ENCODE data around the gene ZNF579. TPM values are rescaled to one million over a fixed set of nuclear protein-coding genes. Genes with fewer than 3 reads are reported as not detected.

Gene ZNF579
- total and polyA plus RNA-seq, 9 of the 15 experiments (the other 6 are each of a cell fraction or from before 2014, with no cell fraction given) = 0.06 to 15.9 (median 1.6) TPM

DNA sequence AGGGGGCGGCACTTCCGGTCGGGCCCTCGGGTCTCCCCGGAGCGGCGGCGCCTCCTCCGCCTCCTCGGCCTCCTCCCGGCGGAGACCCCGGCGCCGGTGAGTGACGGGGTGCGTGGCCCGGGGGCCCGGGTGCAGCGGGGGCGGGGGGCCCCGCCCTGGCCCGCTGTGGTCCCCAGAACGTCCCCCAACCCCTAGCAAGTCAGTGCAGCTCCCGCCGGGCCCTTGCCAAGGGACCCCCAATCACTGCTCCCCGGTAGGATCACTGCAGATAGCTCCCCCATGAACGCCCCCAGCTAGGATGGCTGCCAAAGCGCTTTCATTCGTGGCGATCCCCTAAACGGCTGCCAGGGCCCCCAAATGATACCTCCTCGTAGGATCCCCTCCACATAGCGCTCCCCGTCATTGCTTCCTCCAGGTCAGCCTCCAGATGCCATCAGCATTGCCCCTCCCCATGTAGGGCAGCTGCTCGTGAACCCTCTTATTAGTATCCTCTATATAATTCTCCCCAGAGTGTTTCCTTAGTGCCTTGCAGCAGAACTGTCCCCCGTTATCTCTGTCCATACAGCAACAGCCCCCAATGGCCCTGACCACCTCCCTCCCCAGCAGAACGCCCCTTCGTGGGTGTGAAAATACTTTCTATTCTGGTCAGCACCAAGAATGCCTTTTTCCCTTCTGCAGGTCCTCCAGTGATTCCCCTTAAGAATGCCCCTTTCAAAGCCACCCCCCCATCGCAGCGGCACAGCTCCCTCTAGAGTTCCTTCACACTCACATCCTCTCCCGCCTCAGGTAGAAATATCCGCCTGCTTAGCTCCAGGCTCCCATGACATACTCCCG, 25.2 kb upstream of the ZNF579 start, which contains the start of gene ZNF865 (continued):
- TF ChIP-seq, protein P1, sequence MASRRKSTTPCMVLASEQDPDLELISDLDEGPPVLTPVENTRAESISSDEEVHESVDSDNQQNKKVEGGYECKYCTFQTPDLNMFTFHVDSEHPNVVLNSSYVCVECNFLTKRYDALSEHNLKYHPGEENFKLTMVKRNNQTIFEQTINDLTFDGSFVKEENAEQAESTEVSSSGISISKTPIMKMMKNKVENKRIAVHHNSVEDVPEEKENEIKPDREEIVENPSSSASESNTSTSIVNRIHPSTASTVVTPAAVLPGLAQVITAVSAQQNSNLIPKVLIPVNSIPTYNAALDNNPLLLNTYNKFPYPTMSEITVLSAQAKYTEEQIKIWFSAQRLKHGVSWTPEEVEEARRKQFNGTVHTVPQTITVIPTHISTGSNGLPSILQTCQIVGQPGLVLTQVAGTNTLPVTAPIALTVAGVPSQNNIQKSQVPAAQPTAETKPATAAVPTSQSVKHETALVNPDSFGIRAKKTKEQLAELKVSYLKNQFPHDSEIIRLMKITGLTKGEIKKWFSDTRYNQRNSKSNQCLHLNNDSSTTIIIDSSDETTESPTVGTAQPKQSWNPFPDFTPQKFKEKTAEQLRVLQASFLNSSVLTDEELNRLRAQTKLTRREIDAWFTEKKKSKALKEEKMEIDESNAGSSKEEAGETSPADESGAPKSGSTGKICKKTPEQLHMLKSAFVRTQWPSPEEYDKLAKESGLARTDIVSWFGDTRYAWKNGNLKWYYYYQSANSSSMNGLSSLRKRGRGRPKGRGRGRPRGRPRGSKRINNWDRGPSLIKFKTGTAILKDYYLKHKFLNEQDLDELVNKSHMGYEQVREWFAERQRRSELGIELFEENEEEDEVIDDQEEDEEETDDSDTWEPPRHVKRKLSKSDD (conservative IDR thresholded peaks at IDR 0.05; ENCODE audit: low read length) = no peak
- TF ChIP-seq, protein P2, sequence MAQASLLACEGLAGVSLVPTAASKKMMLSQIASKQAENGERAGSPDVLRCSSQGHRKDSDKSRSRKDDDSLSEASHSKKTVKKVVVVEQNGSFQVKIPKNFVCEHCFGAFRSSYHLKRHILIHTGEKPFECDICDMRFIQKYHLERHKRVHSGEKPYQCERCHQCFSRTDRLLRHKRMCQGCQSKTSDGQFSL (CRISPR knock-in tag; IDR thresholded peaks at IDR 0.05) = peak; percentile 100
- TF ChIP-seq, protein P2 (tag; IDR thresholded peaks at IDR 0.05) = peak in 1 of 2 experiments; percentile 99; a peak in 2 of 4 replicates
- no peak for TF ChIP-seq BDP1 (IDR thresholded peaks at IDR 0.05; ENCODE audit: insufficient read depth, insufficient read length)
- TF ChIP-seq, protein P3, sequence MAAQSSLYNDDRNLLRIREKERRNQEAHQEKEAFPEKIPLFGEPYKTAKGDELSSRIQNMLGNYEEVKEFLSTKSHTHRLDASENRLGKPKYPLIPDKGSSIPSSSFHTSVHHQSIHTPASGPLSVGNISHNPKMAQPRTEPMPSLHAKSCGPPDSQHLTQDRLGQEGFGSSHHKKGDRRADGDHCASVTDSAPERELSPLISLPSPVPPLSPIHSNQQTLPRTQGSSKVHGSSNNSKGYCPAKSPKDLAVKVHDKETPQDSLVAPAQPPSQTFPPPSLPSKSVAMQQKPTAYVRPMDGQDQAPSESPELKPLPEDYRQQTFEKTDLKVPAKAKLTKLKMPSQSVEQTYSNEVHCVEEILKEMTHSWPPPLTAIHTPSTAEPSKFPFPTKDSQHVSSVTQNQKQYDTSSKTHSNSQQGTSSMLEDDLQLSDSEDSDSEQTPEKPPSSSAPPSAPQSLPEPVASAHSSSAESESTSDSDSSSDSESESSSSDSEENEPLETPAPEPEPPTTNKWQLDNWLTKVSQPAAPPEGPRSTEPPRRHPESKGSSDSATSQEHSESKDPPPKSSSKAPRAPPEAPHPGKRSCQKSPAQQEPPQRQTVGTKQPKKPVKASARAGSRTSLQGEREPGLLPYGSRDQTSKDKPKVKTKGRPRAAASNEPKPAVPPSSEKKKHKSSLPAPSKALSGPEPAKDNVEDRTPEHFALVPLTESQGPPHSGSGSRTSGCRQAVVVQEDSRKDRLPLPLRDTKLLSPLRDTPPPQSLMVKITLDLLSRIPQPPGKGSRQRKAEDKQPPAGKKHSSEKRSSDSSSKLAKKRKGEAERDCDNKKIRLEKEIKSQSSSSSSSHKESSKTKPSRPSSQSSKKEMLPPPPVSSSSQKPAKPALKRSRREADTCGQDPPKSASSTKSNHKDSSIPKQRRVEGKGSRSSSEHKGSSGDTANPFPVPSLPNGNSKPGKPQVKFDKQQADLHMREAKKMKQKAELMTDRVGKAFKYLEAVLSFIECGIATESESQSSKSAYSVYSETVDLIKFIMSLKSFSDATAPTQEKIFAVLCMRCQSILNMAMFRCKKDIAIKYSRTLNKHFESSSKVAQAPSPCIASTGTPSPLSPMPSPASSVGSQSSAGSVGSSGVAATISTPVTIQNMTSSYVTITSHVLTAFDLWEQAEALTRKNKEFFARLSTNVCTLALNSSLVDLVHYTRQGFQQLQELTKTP (IDR thresholded peaks at IDR 0.05; ENCODE audit: low read depth in 1 of 2, partially characterized antibody in 2 of 2) = no peak
- 0 out of 2 replicates have a peak, but pooled peaks have one; percentile 1 for TF ChIP-seq CBFA2T2 (conservative IDR thresholded peaks at IDR 0.05)
- TF ChIP-seq KDM1A (IDR thresholded peaks at IDR 0.05) = 0 out of 4 replicates have a peak, but pooled peaks of 1 of the 2 experiments have one; percentile 15
- no peak for TF ChIP-seq ZNF586 (CRISPR knock-in tag; conservative IDR thresholded peaks at IDR 0.05)
- TF ChIP-seq, protein P4, sequence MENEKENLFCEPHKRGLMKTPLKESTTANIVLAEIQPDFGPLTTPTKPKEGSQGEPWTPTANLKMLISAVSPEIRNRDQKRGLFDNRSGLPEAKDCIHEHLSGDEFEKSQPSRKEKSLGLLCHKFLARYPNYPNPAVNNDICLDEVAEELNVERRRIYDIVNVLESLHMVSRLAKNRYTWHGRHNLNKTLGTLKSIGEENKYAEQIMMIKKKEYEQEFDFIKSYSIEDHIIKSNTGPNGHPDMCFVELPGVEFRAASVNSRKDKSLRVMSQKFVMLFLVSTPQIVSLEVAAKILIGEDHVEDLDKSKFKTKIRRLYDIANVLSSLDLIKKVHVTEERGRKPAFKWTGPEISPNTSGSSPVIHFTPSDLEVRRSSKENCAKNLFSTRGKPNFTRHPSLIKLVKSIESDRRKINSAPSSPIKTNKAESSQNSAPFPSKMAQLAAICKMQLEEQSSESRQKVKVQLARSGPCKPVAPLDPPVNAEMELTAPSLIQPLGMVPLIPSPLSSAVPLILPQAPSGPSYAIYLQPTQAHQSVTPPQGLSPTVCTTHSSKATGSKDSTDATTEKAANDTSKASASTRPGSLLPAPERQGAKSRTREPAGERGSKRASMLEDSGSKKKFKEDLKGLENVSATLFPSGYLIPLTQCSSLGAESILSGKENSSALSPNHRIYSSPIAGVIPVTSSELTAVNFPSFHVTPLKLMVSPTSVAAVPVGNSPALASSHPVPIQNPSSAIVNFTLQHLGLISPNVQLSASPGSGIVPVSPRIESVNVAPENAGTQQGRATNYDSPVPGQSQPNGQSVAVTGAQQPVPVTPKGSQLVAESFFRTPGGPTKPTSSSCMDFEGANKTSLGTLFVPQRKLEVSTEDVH (IDR thresholded peaks at IDR 0.05; ENCODE audit: low read depth, partially characterized antibody) = peak; percentile 54
- TF ChIP-seq CAMTA2 (CRISPR knock-in tag; conservative IDR thresholded peaks at IDR 0.05) = no peak
- no peak; the same call in 1 of the 2 replicates for TF ChIP-seq ELF2 (CRISPR knock-in tag; IDR thresholded peaks at IDR 0.05)
- TF ChIP-seq SMARCA5 (IDR thresholded peaks at IDR 0.05) = 0 out of 2 replicates have a peak, but pooled peaks have one; percentile 70
- TF ChIP-seq HEY1 (CRISPR knock-in tag; IDR thresholded peaks at IDR 0.05; ENCODE audit: borderline replicate concordance) = no peak
- TF ChIP-seq SRSF7 (optimal IDR thresholded peaks at IDR 0.05; ENCODE audit: low read depth, low read length) = no peak
- no peak for TF ChIP-seq ZNF311 (CRISPR knock-in tag; IDR thresholded peaks at IDR 0.05)
- no peak for TF ChIP-seq PYGO2 (tag; IDR thresholded peaks at IDR 0.05)

All from K562 (cell line).